Muscle of leg (tissue), 11 donors: ENCODE measurements around the gene SYCP2L. TPM values are rescaled to one million over a fixed set of nuclear protein-coding genes. Genes with fewer than 3 reads are reported as not detected.
A peak's percentile ranks its signal among the peaks of the same experiment; 100 is the strongest.

ENCODE experiments used
- DNase-seq: peaks from one replicate; pipeline ENCODE4 v3.0.0; 2013
- H3K27ac ChIP-seq: one replicate; pipeline ENCODE4 v1.5.1; 2013; ENCODE audit warnings: mild to moderate bottlenecking, low read length, control low read depth
- H3K27me3 ChIP-seq: one replicate; pipeline ENCODE4 v1.6.1; 2013; ENCODE audit warnings: low read length; ENCODE audit not compliant: control insufficient read depth, insufficient read depth
- H3K36me3 ChIP-seq: one replicate; pipeline ENCODE4 v1.6.1; 2013; ENCODE audit warnings: low read length; ENCODE audit not compliant: control insufficient read depth, insufficient read depth
- H3K4me1 ChIP-seq: one replicate; pipeline ENCODE4 v1.6.1; 2013; ENCODE audit warnings: low read length; ENCODE audit not compliant: control insufficient read depth, insufficient read depth
- H3K4me3 ChIP-seq: one replicate; pipeline ENCODE4 v1.5.1; 2013; ENCODE audit warnings: low read length, control low read depth
- H3K9me3 ChIP-seq: replicated peaks from 2 replicates; pipeline ENCODE4 v1.6.1; 2013; ENCODE audit warnings: low read depth, low read length; ENCODE audit not compliant: control insufficient read depth
- whole genome bisulfite sequencing: methylation state at CpG from one replicate; pipeline ENCODE4 v1.1.5; 2013; ENCODE audit warnings: missing lambda C conversion rate; ENCODE audit not compliant: insufficient coverage; 5-methylcytosine and 5-hydroxymethylcytosine counted together
- polyA plus RNA-seq, 8 donors: library from polyadenylated mRNA; unstranded; fragments of 120-200 nt; gene quantifications; one replicate each; pipeline versions ENCODE4 v1.2.1 to v1.2.3, GENCODE V29; 2013; ENCODE audit warnings: inconsistent platforms in 1 of 8, low replicate concordance in 1 of 8; ENCODE audit not compliant: insufficient read length in 8 of 8, insufficient read depth in 1 of 8
- total RNA-seq: library from RNA; stranded (reverse); fragments of 120-200 nt; gene quantifications from one replicate; pipeline ENCODE4 v1.2.4, GENCODE V29; 2013

The SYCP2L gene
- total and polyA plus RNA-seq, 9 donors = 0.59 to 3.5 (median 2.1) TPM

GRCh38 chr6:10949579-10950490 lies 63.0 kb downstream of the SYCP2L start:
- Histone ChIP-seq H3K9me3 (no peaks in the 10 kb centered on the region), H3K27ac (no peak overlapping the region), H3K4me1 (no peaks in the 10 kb centered on the region), H3K4me3 (no peak overlapping the region), H3K27me3 (no peaks in the 10 kb centered on the region), H3K36me3 (no peaks in the 10 kb centered on the region)
- DNase-seq = no peak
- no CpG with 5 or more reads among the region's 6 CpGs for WGBS

- peak; percentile 59 for DNase-seq
- Histone ChIP-seq H3K36me3 (no peaks in the 10 kb centered on the region), H3K9me3 (no peaks in the 10 kb centered on the region), H3K27ac (no peak overlapping the region), H3K27me3 (no peaks in the 10 kb centered on the region), H3K4me3 (no peak overlapping the region), H3K4me1 (no peaks in the 10 kb centered on the region)
- 40% methylated on average over 2 of the region's 6 CpGs for WGBS
Observed at GRCh38 chr6:10951675-10952282, 64.9 kb downstream of the SYCP2L start.

GRCh38 chr6:10954590-10955010 lies 67.7 kb downstream of the SYCP2L start:
- peak; percentile 61 for DNase-seq
- Histone ChIP-seq H3K36me3 (no peaks in the 10 kb centered on the region), H3K4me1 (no peaks in the 10 kb centered on the region), H3K9me3 (no peaks in the 10 kb centered on the region), H3K27me3 (no peaks in the 10 kb centered on the region), H3K27ac (no peak overlapping the region), H3K4me3 (no peak overlapping the region)
- WGBS = 29% methylated on average over 15 of the region's 15 CpGs

GRCh38 chr6:10956776-10957175 lies 69.9 kb downstream of the SYCP2L start:
- Histone ChIP-seq H3K4me1 (no peaks in the 10 kb centered on the region), H3K9me3 (no peaks in the 10 kb centered on the region), H3K36me3 (no peaks in the 10 kb centered on the region), H3K4me3 (no peak overlapping the region), H3K27ac (no peak overlapping the region), H3K27me3 (no peaks in the 10 kb centered on the region)
- no peak for DNase-seq

GRCh38 chr6:10957414-10957886 lies 70.6 kb downstream of the SYCP2L start:
- H3K36me3 ChIP-seq = no peaks in the 10 kb centered on the region
- WGBS = 100% methylated on average over 1 of the region's 6 CpGs

GRCh38 chr6:10960171-10960570 lies 73.3 kb downstream of the SYCP2L start:
- Histone ChIP-seq H3K27ac (no peak overlapping the region), H3K9me3 (no peaks in the 10 kb centered on the region), H3K36me3 (no peaks in the 10 kb centered on the region), H3K4me3 (no peak overlapping the region), H3K27me3 (no peaks in the 10 kb centered on the region), H3K4me1 (no peaks in the 10 kb centered on the region)
- 80% methylated on average over 1 of the region's 2 CpGs for WGBS
- DNase-seq = no peak

More at GRCh38 chr6:10957414-10957886, 70.6 kb downstream of the SYCP2L start:
- Histone ChIP-seq H3K4me1 (no peaks in the 10 kb centered on the region), H3K9me3 (no peaks in the 10 kb centered on the region), H3K4me3 (no peak overlapping the region), H3K27ac (no peak overlapping the region), H3K27me3 (no peaks in the 10 kb centered on the region)
- no peak for DNase-seq

- no peak for DNase-seq
- no CpG with 5 or more reads among the region's 3 CpGs for WGBS
Observed at GRCh38 chr6:10961837-10962236, 75.0 kb downstream of the SYCP2L start.

GRCh38 chr6:10962673-10963072 lies 75.8 kb downstream of the SYCP2L start:
- H3K4me3 ChIP-seq = no peak overlapping the region
- WGBS = no CpG with 5 or more reads among the region's 1 CpG
- H3K27ac ChIP-seq = no peak overlapping the region
- H3K9me3 ChIP-seq = peaks cover 3% of the 10 kb centered on the region
- H3K36me3 ChIP-seq = no peaks in the 10 kb centered on the region
- no peaks in the 10 kb centered on the region for H3K4me1 ChIP-seq
- H3K27me3 ChIP-seq = no peaks in the 10 kb centered on the region
- peak; percentile 85 for DNase-seq

More at GRCh38 chr6:10961837-10962236, 75.0 kb downstream of the SYCP2L start:
- H3K4me3 ChIP-seq = no peak overlapping the region
- no peaks in the 10 kb centered on the region for H3K4me1 ChIP-seq
- no peaks in the 10 kb centered on the region for H3K27me3 ChIP-seq
- no peaks in the 10 kb centered on the region for H3K36me3 ChIP-seq
- peaks cover 2% of the 10 kb centered on the region for H3K9me3 ChIP-seq
- no peak overlapping the region for H3K27ac ChIP-seq

- WGBS = no CpG with 5 or more reads among the region's 2 CpGs
- H3K4me3 ChIP-seq = no peak overlapping the region
- no peaks in the 10 kb centered on the region for H3K36me3 ChIP-seq
- H3K9me3 ChIP-seq = peaks cover 4% of the 10 kb centered on the region
- DNase-seq = no peak
- no peaks in the 10 kb centered on the region for H3K27me3 ChIP-seq
- H3K27ac ChIP-seq = no peak overlapping the region
- no peaks in the 10 kb centered on the region for H3K4me1 ChIP-seq
Observed at GRCh38 chr6:10963113-10963512, 76.3 kb downstream of the SYCP2L start.

GRCh38 chr6:10964684-10965083 lies 77.8 kb downstream of the SYCP2L start:
- Histone ChIP-seq H3K27ac (no peak overlapping the region), H3K9me3 (peaks cover 4% of the 10 kb centered on the region), H3K4me3 (no peak overlapping the region), H3K36me3 (no peaks in the 10 kb centered on the region), H3K4me1 (no peaks in the 10 kb centered on the region), H3K27me3 (no peaks in the 10 kb centered on the region)
- no peak for DNase-seq
- no CpG with 5 or more reads among the region's 1 CpG for WGBS
